Activated naive CD8-positive, alpha-beta T cell treated with anti-CD3 and anti-CD28 coated beads for 36 hours (primary cell): ENCODE data around the gene GRB10. TPM values are rescaled to one million over a fixed set of nuclear protein-coding genes. Genes with fewer than 3 reads are reported as not detected.
"Not testable (repeated sequence)": the region's sequence is repeated elsewhere in the genome, so short reads cannot be mapped to it uniquely, and the experiment has no call there.

Source experiments
- DNase-seq: peaks from one replicate; pipeline ENCODE4 v3.0.0; 2021
- H3K27ac Mint-ChIP-seq: one replicate; pipeline ENCODE4 v1.8.0; 2022; ENCODE audit warnings: mild to moderate bottlenecking, moderate library complexity, mixed read lengths
- H3K27me3 Mint-ChIP-seq: one replicate; pipeline ENCODE4 v1.8.0; 2022; ENCODE audit warnings: mild to moderate bottlenecking, mixed read lengths
- H3K36me3 Mint-ChIP-seq: one replicate; pipeline ENCODE4 v1.8.0; 2021; ENCODE audit warnings: mild to moderate bottlenecking, mixed read lengths
- H3K4me1 Mint-ChIP-seq: one replicate; pipeline ENCODE4 v1.8.0; 2021; ENCODE audit warnings: mixed read lengths
- H3K4me3 Mint-ChIP-seq: one replicate; pipeline ENCODE4 v1.8.0; 2022; ENCODE audit warnings: mild to moderate bottlenecking, moderate library complexity, mixed read lengths
- H3K9me3 Mint-ChIP-seq: one replicate; pipeline ENCODE4 v1.8.0; 2022; ENCODE audit warnings: mixed read lengths
- total RNA-seq, 2 experiments: library from RNA; stranded (reverse); gene quantifications; one replicate each; pipeline ENCODE4 v1.2.3, GENCODE V29; 2021

GRB10 gene
- total RNA-seq, 2 experiments from 2014 or later, result 2.4 to 2.5 TPM

GRCh38 chr7:50774319-50774718, 8.4 kb downstream of the GRB10 start:
- Mint-ChIP-seq H3K27me3 (no peaks in the 10 kb centered on the region), H3K9me3 (no peaks in the 10 kb centered on the region), H3K36me3 (no peaks in the 10 kb centered on the region), H3K27ac (no peak overlapping the region), H3K4me3 (no peak overlapping the region), H3K4me1 (no peaks in the 10 kb centered on the region)
- no peak for DNase-seq

- not testable (repeated sequence) for H3K4me1 Mint-ChIP-seq, H3K27ac Mint-ChIP-seq, DNase-seq, H3K9me3 Mint-ChIP-seq, H3K4me3 Mint-ChIP-seq, H3K27me3 Mint-ChIP-seq, H3K36me3 Mint-ChIP-seq
Observed at GRCh38 chr7:50773071-50773470, 9.6 kb downstream of the GRB10 start.

DNA sequence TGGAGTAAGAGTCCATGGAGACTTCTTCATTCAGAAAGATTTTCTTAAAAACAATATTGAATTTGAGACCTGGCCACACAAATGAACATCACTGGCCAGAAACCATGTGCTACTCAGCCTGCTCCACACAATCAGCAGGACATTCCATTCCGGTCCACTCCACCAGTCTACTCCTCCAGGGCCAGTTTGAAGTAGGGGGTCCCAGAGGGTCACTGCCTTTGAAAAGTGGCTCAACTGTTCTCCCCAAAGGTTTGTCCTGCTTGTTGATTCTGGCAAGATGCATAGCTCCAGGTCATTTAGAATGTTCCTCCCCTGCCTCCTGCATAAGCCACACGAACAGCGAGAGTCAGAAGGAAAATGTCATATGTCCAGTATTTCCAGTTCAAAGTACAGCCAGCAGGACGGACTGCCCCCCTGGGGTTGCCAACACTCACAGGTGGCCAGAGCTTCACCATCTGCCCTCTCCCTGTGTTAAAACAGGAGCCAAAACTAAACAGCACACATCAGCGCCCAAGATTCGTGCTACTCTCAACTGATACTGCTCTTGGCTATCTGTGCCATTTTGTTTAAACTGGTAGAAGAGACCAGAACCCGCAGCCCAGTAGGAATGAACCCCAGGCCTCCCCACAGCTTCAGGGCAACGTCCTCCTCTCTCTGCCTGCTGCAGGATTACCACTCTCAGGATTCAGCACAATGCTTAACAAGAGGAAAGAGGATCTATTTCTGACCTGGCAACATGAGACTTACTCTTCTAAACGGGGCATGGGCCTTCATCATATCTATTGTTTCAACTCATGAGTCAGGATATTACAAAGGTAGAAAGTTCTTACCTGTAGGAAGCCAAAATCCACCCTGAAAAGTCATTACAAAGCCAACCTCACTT, 11.3 kb downstream of the GRB10 start:
- Mint-ChIP-seq H3K36me3 (peaks cover 1% of the 10 kb centered on the region), H3K9me3 (no peaks in the 10 kb centered on the region), H3K27ac (no peak overlapping the region), H3K4me1 (no peaks in the 10 kb centered on the region), H3K27me3 (no peaks in the 10 kb centered on the region), H3K4me3 (no peak overlapping the region)
- DNase-seq, result no peak

GRCh38 chr7:50768485-50769474, 13.9 kb downstream of the GRB10 start:
- H3K9me3 Mint-ChIP-seq, result peaks cover 8% of the 10 kb centered on the region
- H3K4me1 Mint-ChIP-seq, result no peaks in the 10 kb centered on the region
- H3K27ac Mint-ChIP-seq, result no peak overlapping the region
- no peaks in the 10 kb centered on the region for H3K27me3 Mint-ChIP-seq
- H3K36me3 Mint-ChIP-seq, result peaks cover 3% of the 10 kb centered on the region
- DNase-seq, result no peak
- H3K4me3 Mint-ChIP-seq, result no peak overlapping the region

GRCh38 chr7:50766849-50767207, 15.9 kb downstream of the GRB10 start:
- H3K36me3 Mint-ChIP-seq, result peaks cover 6% of the 10 kb centered on the region
- H3K9me3 Mint-ChIP-seq, result peaks cover 11% of the 10 kb centered on the region
- H3K27ac Mint-ChIP-seq, result no peak overlapping the region
- H3K4me3 Mint-ChIP-seq, result no peak overlapping the region
- no peaks in the 10 kb centered on the region for H3K27me3 Mint-ChIP-seq
- H3K4me1 Mint-ChIP-seq, result peaks cover 3% of the 10 kb centered on the region
- DNase-seq, result no peak

DNA sequence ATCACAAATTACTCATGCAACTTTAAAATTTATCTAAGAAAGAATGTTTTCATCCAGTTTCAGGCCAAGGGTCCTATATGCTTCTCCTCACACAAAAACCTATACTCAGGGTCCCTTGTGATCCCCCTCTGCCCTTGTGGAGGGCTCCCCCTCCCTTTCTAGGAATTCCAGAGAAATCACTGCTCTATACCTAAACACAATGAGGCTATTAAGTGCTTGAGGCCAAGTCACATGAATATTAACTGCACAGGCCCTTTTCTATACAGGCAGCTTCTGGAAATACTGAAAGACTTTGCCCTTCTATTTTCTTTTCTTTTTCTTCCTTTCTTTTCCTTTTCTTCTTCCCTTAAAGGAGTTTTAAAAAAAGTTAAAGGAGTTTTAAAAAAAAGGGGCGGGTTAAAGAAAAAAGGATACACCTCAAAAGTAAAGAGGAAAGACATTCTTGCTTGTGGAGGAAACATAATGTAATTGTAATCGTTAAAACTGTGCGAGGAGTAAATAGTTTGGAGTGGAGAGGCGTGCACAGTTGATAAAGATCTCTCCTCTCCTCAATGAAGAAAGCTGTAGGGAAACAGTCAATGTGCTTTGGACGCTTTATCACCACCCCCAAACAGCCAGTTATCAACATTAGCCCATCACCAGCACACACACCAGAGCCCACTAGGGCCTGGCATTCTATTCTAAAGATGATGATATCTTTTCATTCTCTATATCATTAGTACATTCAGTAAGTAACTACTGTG, 16.4 kb downstream of the GRB10 start:
- peaks cover 9% of the 10 kb centered on the region for H3K36me3 Mint-ChIP-seq

DNA sequence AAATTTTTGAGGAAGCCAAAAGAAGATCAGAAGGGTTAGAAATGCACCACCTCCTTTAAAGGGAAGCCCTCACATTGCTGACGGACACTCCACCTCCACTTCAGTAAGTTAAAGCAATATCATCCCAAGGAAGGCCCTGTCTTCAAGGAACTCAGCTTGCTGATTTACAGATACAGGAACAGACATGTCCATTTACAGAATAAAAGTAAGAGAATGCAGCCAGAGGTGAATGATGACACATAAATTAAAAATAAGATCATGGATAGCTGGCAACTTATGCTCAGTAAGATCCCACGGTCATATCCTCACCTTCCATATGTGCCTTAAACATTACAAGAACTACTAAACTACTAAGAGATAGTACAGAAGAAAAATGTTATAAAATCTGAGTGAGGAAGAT, 20.4 kb downstream of the GRB10 start:
- Mint-ChIP-seq H3K27ac (no peak overlapping the region), H3K4me1 (peaks cover 11% of the 10 kb centered on the region), H3K27me3 (no peaks in the 10 kb centered on the region), H3K9me3 (peaks cover 12% of the 10 kb centered on the region), H3K4me3 (no peak overlapping the region), H3K36me3 (peaks cover 9% of the 10 kb centered on the region)
- DNase-seq, result no peak

More for the DNA sequence above, 16.4 kb downstream of the GRB10 start:
- Mint-ChIP-seq H3K27me3 (no peaks in the 10 kb centered on the region), H3K27ac (no peak overlapping the region), H3K4me3 (no peak overlapping the region), H3K9me3 (peaks cover 12% of the 10 kb centered on the region), H3K4me1 (peaks cover 8% of the 10 kb centered on the region)
- DNase-seq, result no peak

GRCh38 chr7:50761713-50762112, 21.0 kb downstream of the GRB10 start:
- Mint-ChIP-seq H3K4me1 (peaks cover 11% of the 10 kb centered on the region), H3K27me3 (no peaks in the 10 kb centered on the region), H3K9me3 (peaks cover 12% of the 10 kb centered on the region), H3K36me3 (peaks cover 9% of the 10 kb centered on the region), H3K4me3 (no peak overlapping the region), H3K27ac (no peak overlapping the region)
- no peak for DNase-seq

- H3K27ac Mint-ChIP-seq, result no peak overlapping the region
- H3K27me3 Mint-ChIP-seq, result no peaks in the 10 kb centered on the region
- peaks cover 7% of the 10 kb centered on the region for H3K36me3 Mint-ChIP-seq
- H3K4me3 Mint-ChIP-seq, result no peak overlapping the region
- H3K4me1 Mint-ChIP-seq, result peaks cover 19% of the 10 kb centered on the region
- DNase-seq, result no peak
- peaks cover 4% of the 10 kb centered on the region for H3K9me3 Mint-ChIP-seq
Observed at GRCh38 chr7:50757703-50758390, 24.8 kb downstream of the GRB10 start.

- H3K36me3 Mint-ChIP-seq, result peaks cover under 1% of the 10 kb centered on the region
- H3K9me3 Mint-ChIP-seq, result no peaks in the 10 kb centered on the region
- H3K27ac Mint-ChIP-seq, result no peak overlapping the region
- no peaks in the 10 kb centered on the region for H3K27me3 Mint-ChIP-seq
- peaks cover 9% of the 10 kb centered on the region for H3K4me1 Mint-ChIP-seq
- no peak overlapping the region for H3K4me3 Mint-ChIP-seq
- DNase-seq, result no peak
Observed at GRCh38 chr7:50756180-50756579, 26.5 kb downstream of the GRB10 start.

DNA sequence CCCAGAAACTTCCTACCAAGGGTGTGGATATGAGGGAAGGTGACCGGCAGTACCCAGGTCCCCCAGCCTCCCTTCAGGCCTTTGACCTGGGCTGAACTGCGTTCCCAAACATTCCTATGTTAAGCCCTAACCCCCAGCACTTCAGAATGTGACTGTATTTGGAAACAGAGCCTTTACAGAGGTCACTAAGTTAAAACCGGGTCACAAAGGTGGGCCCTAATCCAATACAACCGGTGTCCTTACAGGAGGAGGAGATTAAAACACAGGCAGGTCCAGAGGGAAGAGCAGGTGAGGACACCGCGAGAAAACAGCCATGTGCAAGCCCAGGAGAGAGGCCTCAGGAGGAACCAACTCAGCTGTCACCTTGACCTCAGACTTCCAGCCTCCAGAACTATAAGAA, 28.0 kb downstream of the GRB10 start:
- DNase-seq, result no peak
- Mint-ChIP-seq H3K27ac (no peak overlapping the region), H3K4me3 (no peak overlapping the region), H3K9me3 (no peaks in the 10 kb centered on the region), H3K36me3 (no peaks in the 10 kb centered on the region), H3K27me3 (no peaks in the 10 kb centered on the region), H3K4me1 (peaks cover 8% of the 10 kb centered on the region)

DNA sequence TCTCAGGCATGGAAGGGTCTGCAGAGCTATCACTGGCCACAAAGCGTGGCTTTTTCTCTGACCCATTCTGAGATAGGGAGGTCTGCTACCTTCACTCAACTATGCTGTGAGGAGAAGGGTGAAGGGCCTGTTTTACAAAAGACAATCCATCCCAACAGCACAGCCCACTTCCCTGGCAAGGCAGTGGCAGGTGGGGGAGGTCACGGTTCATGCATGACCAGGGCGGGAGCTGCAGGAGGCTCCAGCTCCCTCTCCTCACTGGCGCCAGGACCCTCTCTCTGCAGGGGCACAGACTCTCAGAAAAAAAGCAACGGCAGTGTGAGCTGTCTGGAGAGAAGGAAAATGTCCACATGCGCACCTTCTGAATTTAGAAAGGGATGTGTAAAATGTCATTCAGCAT, 28.5 kb downstream of the GRB10 start:
- Mint-ChIP-seq H3K9me3 (no peaks in the 10 kb centered on the region), H3K36me3 (no peaks in the 10 kb centered on the region), H3K27ac (no peak overlapping the region), H3K4me3 (no peak overlapping the region), H3K4me1 (peaks cover 8% of the 10 kb centered on the region), H3K27me3 (no peaks in the 10 kb centered on the region)
- no peak for DNase-seq

- Mint-ChIP-seq H3K27me3 (no peaks in the 10 kb centered on the region), H3K4me1 (peaks cover 8% of the 10 kb centered on the region), H3K36me3 (no peaks in the 10 kb centered on the region), H3K9me3 (no peaks in the 10 kb centered on the region), H3K27ac (no peak overlapping the region), H3K4me3 (no peak overlapping the region)
- DNase-seq, result no peak
Observed at GRCh38 chr7:50752422-50752821, 30.3 kb downstream of the GRB10 start.

DNA sequence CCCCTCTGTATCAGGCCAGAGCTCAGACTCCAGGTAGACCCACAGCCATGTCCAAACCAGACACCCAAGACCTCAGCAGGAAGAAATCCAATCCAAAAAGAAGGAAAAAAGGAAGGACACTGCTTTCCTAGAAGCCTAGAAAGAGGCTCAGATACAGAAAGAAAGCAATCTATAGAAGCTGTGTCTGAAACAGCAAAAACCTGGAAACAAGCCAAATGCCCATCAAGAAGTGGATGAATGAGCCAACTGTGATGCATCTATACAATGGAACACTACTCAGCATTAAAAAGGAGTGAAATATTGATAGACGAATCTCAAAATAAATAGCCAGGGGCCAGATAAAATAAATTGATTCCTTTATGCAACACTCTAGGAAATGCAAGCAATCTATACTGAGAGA, 31.6 kb downstream of the GRB10 start:
- H3K9me3 Mint-ChIP-seq, result no peaks in the 10 kb centered on the region
- no peak overlapping the region for H3K27ac Mint-ChIP-seq
- no peaks in the 10 kb centered on the region for H3K27me3 Mint-ChIP-seq
- no peak for DNase-seq
- H3K4me3 Mint-ChIP-seq, result no peak overlapping the region
- H3K4me1 Mint-ChIP-seq, result peaks cover 8% of the 10 kb centered on the region
- H3K36me3 Mint-ChIP-seq, result no peaks in the 10 kb centered on the region
